PFSK-1 (cell line): ENCODE results near the gene MGST2.

Source experiments
- FOXP2 ChIP-seq: optimal IDR thresholded peaks from 2 replicates; pipeline ENCODE3; 2011; ENCODE audit warnings: borderline replicate concordance, control low read depth, inconsistent platforms; ENCODE audit not compliant: insufficient read depth; ENCODE audit errors: extremely low read length, extremely low read depth
- POLR2AphosphoS5 ChIP-seq: IDR thresholded peaks from 2 replicates; pipeline ENCODE4 v1.6.1; 2012; ENCODE audit warnings: low read depth, mild to moderate bottlenecking, control low read depth, low read length, moderate library complexity
- REST ChIP-seq, 2 experiments: IDR thresholded peaks; 2 replicates each; pipeline versions ENCODE4 v1.6.1 to v1.8.0; 2011 to 2012; ENCODE audit warnings: low read depth in 2 of 2, low read length in 2 of 2, control low read depth in 1 of 2, inconsistent platforms in 1 of 2, mild to moderate bottlenecking in 1 of 2, moderate library complexity in 1 of 2; ENCODE audit not compliant: insufficient read depth in 1 of 2
- SIN3A ChIP-seq: IDR thresholded peaks from 2 replicates; pipeline ENCODE4 v1.6.1; 2012; ENCODE audit warnings: mild to moderate bottlenecking, low read length, moderate library complexity, borderline replicate concordance; ENCODE audit not compliant: insufficient read depth
- TAF1 ChIP-seq: IDR thresholded peaks from 2 replicates; pipeline ENCODE4 v1.6.1; 2012; ENCODE audit warnings: low read length, control low read depth, borderline replicate concordance; ENCODE audit not compliant: insufficient read depth

MGST2 gene

GRCh38 chr4:139684351-139684750 is 18.7 kb downstream of the MGST2 start:
- TF ChIP-seq FOXP2 = no peak
- TF ChIP-seq POLR2AphosphoS5 = no peak
- TF ChIP-seq SIN3A = no peak
- TF ChIP-seq TAF1 = no peak
- no peak for TF ChIP-seq REST (IDR thresholded peaks at IDR 0.05; ENCODE audit: insufficient read depth in 1 of 2, low read depth in 2 of 2, low read length in 2 of 2)

- no peak for TF ChIP-seq SIN3A
- no peak for TF ChIP-seq REST (IDR thresholded peaks at IDR 0.05; ENCODE audit: insufficient read depth in 1 of 2, low read depth in 2 of 2, low read length in 2 of 2)
- no peak for TF ChIP-seq FOXP2
- TF ChIP-seq POLR2AphosphoS5 = no peak
- TF ChIP-seq TAF1 = no peak
Observed at GRCh38 chr4:139685180-139685579, 19.6 kb downstream of the MGST2 start.

GRCh38 chr4:139686130-139686529 is 20.5 kb downstream of the MGST2 start:
- TF ChIP-seq SIN3A (no peak), FOXP2 (no peak), TAF1 (no peak), POLR2AphosphoS5 (no peak), REST (IDR thresholded peaks at IDR 0.05; ENCODE audit: insufficient read depth in 1 of 2, low read depth in 2 of 2, low read length in 2 of 2) (no peak)

- TF ChIP-seq FOXP2 (no peak), TAF1 (no peak), POLR2AphosphoS5 (no peak), REST (IDR thresholded peaks at IDR 0.05; ENCODE audit: insufficient read depth in 1 of 2, low read depth in 2 of 2, low read length in 2 of 2) (no peak), SIN3A (no peak)
Observed at GRCh38 chr4:139686988-139687387, 21.4 kb downstream of the MGST2 start.

GRCh38 chr4:139689093-139689722 is 23.6 kb downstream of the MGST2 start:
- TF ChIP-seq FOXP2 (no peak), POLR2AphosphoS5 (no peak), REST (IDR thresholded peaks at IDR 0.05; ENCODE audit: insufficient read depth in 1 of 2, low read depth in 2 of 2, low read length in 2 of 2) (no peak)
